Osteoblast (primary cell): ENCODE measurements around the gene TBC1D12. TPM values are rescaled to one million over a fixed set of nuclear protein-coding genes. Genes with fewer than 3 reads are reported as not detected.

ENCODE experiments used
- DNase-seq: peaks from one replicate; pipeline ENCODE4 v3.0.0; 2011; ENCODE audit warnings: low spot score, mixed read lengths; ENCODE audit not compliant: insufficient read length; ENCODE audit errors: missing footprints
- H2AFZ ChIP-seq: 2 replicates; pipeline ENCODE4 v1.6.0; 2011; ENCODE audit warnings: mild to moderate bottlenecking, low read length
- H3K27ac ChIP-seq: 2 replicates; pipeline ENCODE4 v1.5.1; 2011; ENCODE audit warnings: mild to moderate bottlenecking, low read depth, low read length, moderate library complexity
- H3K27me3 ChIP-seq: 2 replicates; pipeline ENCODE4 v1.6.0; 2012; ENCODE audit warnings: mild to moderate bottlenecking, control low read depth, inconsistent platforms, low read length, moderate library complexity; ENCODE audit not compliant: insufficient read depth
- H3K36me3 ChIP-seq: 2 replicates; pipeline ENCODE4 v1.5.1; 2011; ENCODE audit warnings: mild to moderate bottlenecking, low read length, control low read depth, moderate library complexity; ENCODE audit not compliant: insufficient read depth
- H3K4me1 ChIP-seq: 2 replicates; pipeline ENCODE4 v1.5.1; 2011; ENCODE audit warnings: mild to moderate bottlenecking, low read length, control low read depth, moderate library complexity; ENCODE audit not compliant: insufficient read depth
- H3K4me2 ChIP-seq: 2 replicates; pipeline ENCODE4 v1.6.0; 2011; ENCODE audit warnings: mild to moderate bottlenecking, low read length; ENCODE audit not compliant: insufficient read depth
- H3K4me3 ChIP-seq: fragments of 200-600 bp; sonication (generic); 3 replicates; pipeline ENCODE4 v1.5.1; 2012; ENCODE audit warnings: mild to moderate bottlenecking, low read length, inconsistent platforms; ENCODE audit not compliant: insufficient read depth
- H3K79me2 ChIP-seq: 2 replicates; pipeline ENCODE4 v1.6.0; 2012; ENCODE audit warnings: mild to moderate bottlenecking, low read length, control low read depth, inconsistent platforms; ENCODE audit not compliant: insufficient read depth
- H3K9me3 ChIP-seq: 2 replicates; pipeline ENCODE4 v1.5.1; 2011; ENCODE audit warnings: low read depth, low read length, control low read depth
- H4K20me1 ChIP-seq: 2 replicates; pipeline ENCODE4 v1.6.0; 2012; ENCODE audit warnings: mild to moderate bottlenecking, low read length, control low read depth; ENCODE audit not compliant: insufficient read depth
- total RNA-seq: library from RNA; depleted of rRNA; stranded (reverse); fragments of >200 nt; gene quantifications from 2 replicates; pipeline ENCODE4 v1.2.3, GENCODE V29; 2012
- TF ChIP-seq, protein P1 (sequence below): IDR thresholded peaks from 2 replicates; pipeline ENCODE4 v1.5.1; 2011; ENCODE audit warnings: mild to moderate bottlenecking, low read depth, low read length, moderate library complexity; ENCODE audit errors: extremely low read depth

The TBC1D12 gene
- total RNA-seq, 1 donor: 43.1 TPM

DNA sequence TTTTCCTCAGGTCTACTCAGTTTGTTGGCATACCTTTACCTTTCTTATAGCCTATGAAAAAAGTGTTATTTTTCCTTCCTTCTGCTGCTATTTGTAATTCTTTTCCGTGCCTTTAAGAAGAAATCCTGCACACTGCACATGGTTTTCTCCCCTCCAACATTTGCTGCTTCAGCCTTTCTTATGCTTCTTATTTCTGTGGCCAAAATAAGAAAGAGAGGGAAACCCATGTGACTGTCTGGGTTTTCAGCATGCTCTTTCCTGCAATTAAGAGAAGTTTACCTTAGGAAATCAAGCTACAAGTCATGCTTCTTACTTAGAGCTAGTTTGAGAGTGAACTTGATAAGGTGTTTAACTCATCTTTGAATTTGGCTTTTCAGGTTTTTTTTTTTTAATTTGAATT lies 11.0 kb downstream of the TBC1D12 start:
- no peak for DNase-seq
- H3K4me1 ChIP-seq: peaks cover 18% of the 10 kb centered on the region
- no peak overlapping the region for H3K4me2 ChIP-seq
- H3K9me3 ChIP-seq: no peaks in the 10 kb centered on the region
- peaks cover 10% of the 10 kb centered on the region for H4K20me1 ChIP-seq
- H3K27me3 ChIP-seq: no peaks in the 10 kb centered on the region
- TF ChIP-seq, protein P1, sequence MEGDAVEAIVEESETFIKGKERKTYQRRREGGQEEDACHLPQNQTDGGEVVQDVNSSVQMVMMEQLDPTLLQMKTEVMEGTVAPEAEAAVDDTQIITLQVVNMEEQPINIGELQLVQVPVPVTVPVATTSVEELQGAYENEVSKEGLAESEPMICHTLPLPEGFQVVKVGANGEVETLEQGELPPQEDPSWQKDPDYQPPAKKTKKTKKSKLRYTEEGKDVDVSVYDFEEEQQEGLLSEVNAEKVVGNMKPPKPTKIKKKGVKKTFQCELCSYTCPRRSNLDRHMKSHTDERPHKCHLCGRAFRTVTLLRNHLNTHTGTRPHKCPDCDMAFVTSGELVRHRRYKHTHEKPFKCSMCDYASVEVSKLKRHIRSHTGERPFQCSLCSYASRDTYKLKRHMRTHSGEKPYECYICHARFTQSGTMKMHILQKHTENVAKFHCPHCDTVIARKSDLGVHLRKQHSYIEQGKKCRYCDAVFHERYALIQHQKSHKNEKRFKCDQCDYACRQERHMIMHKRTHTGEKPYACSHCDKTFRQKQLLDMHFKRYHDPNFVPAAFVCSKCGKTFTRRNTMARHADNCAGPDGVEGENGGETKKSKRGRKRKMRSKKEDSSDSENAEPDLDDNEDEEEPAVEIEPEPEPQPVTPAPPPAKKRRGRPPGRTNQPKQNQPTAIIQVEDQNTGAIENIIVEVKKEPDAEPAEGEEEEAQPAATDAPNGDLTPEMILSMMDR: no peak
- H3K36me3 ChIP-seq: no peaks in the 10 kb centered on the region
- H3K79me2 ChIP-seq: peaks cover 89% of the 10 kb centered on the region
- H3K4me3 ChIP-seq: no peak overlapping the region
- no peak overlapping the region for H2AFZ ChIP-seq
- H3K27ac ChIP-seq: no peak overlapping the region

DNA sequence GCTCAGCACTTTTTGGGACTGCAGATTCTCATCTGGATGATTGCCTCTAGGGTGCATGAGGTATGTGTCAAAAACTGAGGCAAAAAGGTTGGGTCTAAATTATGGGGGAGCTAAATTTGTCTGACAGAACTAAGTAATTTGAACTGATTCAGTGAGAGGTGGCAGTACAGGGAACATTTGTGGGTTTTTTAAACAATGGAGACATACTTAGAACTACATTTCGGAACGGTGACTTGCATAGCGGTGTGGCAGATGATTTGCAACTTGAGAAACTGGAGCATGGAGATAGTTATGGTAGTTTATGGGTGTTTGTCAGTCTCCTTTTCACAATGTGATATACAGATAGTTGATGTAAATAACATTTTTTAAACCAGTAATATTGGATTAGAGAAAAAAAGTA lies 14.6 kb downstream of the TBC1D12 start:
- TF ChIP-seq, protein P1: no peak
- H3K27ac ChIP-seq: no peak overlapping the region
- H4K20me1 ChIP-seq: peaks cover 21% of the 10 kb centered on the region
- H3K4me1 ChIP-seq: peaks cover 11% of the 10 kb centered on the region
- no peak overlapping the region for H3K4me2 ChIP-seq
- no peaks in the 10 kb centered on the region for H3K36me3 ChIP-seq
- H2AFZ ChIP-seq: no peak overlapping the region
- DNase-seq: no peak
- no peaks in the 10 kb centered on the region for H3K9me3 ChIP-seq
- peaks cover 84% of the 10 kb centered on the region for H3K79me2 ChIP-seq
- H3K4me3 ChIP-seq: no peak overlapping the region
- no peaks in the 10 kb centered on the region for H3K27me3 ChIP-seq

DNA sequence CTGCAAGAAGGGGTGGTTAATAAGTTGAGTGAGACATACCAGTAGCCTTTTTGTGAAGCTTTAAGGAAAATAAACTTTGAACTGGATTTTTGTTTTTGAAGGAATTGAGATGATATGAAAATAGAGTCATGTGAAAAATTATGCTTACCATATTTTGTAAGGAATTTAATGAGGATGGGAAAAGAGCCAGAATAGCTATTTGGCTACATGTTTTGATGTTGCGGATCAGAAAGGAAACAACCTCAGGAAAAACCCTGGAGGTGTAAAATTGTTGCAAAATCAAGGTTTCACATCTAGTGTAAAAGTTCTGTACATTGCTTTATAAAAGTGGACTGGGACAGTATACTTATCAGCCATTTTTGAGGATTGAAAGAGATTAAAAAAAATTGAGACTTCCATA lies 15.0 kb downstream of the TBC1D12 start:
- TF ChIP-seq, protein P1: no peak
- Histone ChIP-seq H3K27ac (no peak overlapping the region), H3K79me2 (peaks cover 88% of the 10 kb centered on the region), H3K4me1 (peaks cover 9% of the 10 kb centered on the region), H3K36me3 (no peaks in the 10 kb centered on the region), H4K20me1 (peaks cover 21% of the 10 kb centered on the region), H3K4me3 (no peak overlapping the region), H2AFZ (no peak overlapping the region), H3K27me3 (no peaks in the 10 kb centered on the region), H3K9me3 (no peaks in the 10 kb centered on the region), H3K4me2 (no peak overlapping the region)
- no peak for DNase-seq

DNA sequence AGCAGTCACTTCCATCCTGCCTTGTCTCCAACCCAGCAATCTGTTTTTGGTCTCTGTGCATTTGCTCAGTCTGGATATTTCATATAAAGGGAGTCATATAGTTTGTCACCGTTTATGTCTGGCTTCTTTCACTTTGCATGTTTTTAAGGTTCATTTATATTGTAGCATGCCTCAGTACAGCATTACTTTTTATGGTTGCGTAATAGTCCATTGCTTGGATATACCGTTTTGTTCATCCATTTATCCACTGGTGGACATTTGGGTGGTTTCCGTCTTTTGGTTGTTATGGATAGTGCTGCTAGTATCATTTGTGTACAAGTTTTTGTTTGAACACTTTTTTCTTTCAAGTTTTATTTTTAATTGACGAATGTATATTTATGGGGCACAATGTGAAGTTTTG lies 18.2 kb downstream of the TBC1D12 start:
- Histone ChIP-seq H3K79me2 (peaks cover 85% of the 10 kb centered on the region), H4K20me1 (peaks cover 25% of the 10 kb centered on the region), H3K9me3 (no peaks in the 10 kb centered on the region), H3K4me1 (peaks cover 19% of the 10 kb centered on the region), H2AFZ (no peak overlapping the region), H3K27ac (no peak overlapping the region), H3K27me3 (no peaks in the 10 kb centered on the region), H3K4me2 (no peak overlapping the region), H3K4me3 (no peak overlapping the region), H3K36me3 (no peaks in the 10 kb centered on the region)
- no peak for DNase-seq
- TF ChIP-seq, protein P1: no peak
